Duodenal mucosa (tissue), 2 donors: ENCODE measurements around the gene MOB2.
"Not testable (repeated sequence)": the region's sequence is repeated elsewhere in the genome, so short reads cannot be mapped to it uniquely, and the experiment has no call there.

Experiments
- H3K27ac ChIP-seq: one replicate; pipeline ENCODE4 v1.7.0; 2013; ENCODE audit warnings: low read depth, low read length
- H3K27me3 ChIP-seq, 2 donors: one replicate each; pipeline ENCODE4 v1.7.0; 2013; ENCODE audit warnings: low read length in 2 of 2, control low read depth in 1 of 2; ENCODE audit not compliant: insufficient read depth in 2 of 2, control insufficient read depth in 1 of 2
- H3K36me3 ChIP-seq, 2 donors: one replicate each; pipeline ENCODE4 v1.7.0; 2013; ENCODE audit warnings: low read length in 2 of 2, control low read depth in 1 of 2; ENCODE audit not compliant: insufficient read depth in 2 of 2, control insufficient read depth in 1 of 2
- H3K4me1 ChIP-seq, 2 donors: one replicate each; pipeline ENCODE4 v1.7.0; 2013; ENCODE audit warnings: low read length in 2 of 2, control low read depth in 1 of 2; ENCODE audit not compliant: insufficient read depth in 2 of 2, control insufficient read depth in 1 of 2
- H3K4me3 ChIP-seq, 2 donors: one replicate each; pipeline ENCODE4 v1.7.0; 2013; ENCODE audit warnings: low read length in 2 of 2, low read depth in 1 of 2
- H3K9ac ChIP-seq, 2 donors: one replicate each; pipeline ENCODE4 v1.7.0; 2013; ENCODE audit warnings: low read length in 2 of 2, low read depth in 1 of 2
- H3K9me3 ChIP-seq, 2 donors: one replicate each; pipeline ENCODE4 v1.7.0; 2013; ENCODE audit warnings: low read length in 2 of 2, control low read depth in 1 of 2; ENCODE audit not compliant: control insufficient read depth in 1 of 2

MOB2 gene

GRCh38 chr11:1510928-1511327 is 24.3 kb upstream of the MOB2 start:
- Histone ChIP-seq H3K9ac (no peak overlapping the region), H3K9me3 (no peaks in the 10 kb centered on the region), H3K4me3 (no peak overlapping the region), H3K4me1 (peaks cover 4 to 12% of the 10 kb centered on the region in 2 donors), H3K27me3 (no peaks in the 10 kb centered on the region), H3K27ac (no peak overlapping the region), H3K36me3 (no peaks in the 10 kb centered on the region)

- H3K4me3 ChIP-seq, H3K9ac ChIP-seq, H3K36me3 ChIP-seq, H3K4me1 ChIP-seq, H3K27me3 ChIP-seq, H3K27ac ChIP-seq, H3K9me3 ChIP-seq: not testable (repeated sequence)
These were observed 23.8 kb upstream of the MOB2 start for GRCh38 chr11:1510351-1510750.

DNA sequence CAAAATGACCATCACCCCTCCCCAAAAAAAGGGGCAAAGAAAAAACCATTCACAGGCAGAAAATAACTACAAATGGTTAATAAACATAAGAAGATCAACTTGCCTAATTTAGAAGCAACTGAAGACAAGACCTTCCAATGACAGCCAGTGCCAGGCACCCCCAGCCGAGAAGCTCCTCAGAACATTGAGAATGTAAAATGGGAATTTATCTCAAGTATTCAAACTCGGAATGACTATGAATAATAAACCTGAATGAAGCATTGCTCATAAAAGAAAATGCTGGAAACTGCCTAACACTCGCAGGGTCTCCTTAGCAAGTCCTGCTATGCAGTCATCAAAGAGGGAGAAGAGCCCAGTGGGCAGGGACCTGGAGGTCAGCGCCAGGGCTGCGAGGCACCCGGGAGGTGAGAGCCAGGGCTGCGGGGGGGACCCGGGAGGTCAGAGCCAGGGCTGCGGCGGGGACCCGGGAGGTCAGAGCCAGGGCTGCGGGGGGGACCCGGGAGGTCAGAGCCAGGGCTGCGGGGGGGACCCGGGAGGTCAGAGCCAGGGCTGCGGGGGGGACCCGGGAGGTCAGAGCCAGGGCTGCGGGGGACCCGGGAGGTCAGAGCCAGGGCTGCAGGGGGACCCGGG is 23.2 kb upstream of the MOB2 start:
- Histone ChIP-seq H3K4me3 (no peak overlapping the region), H3K9ac (no peak overlapping the region), H3K4me1 (no peaks in the 10 kb centered on the region), H3K27me3 (no peaks in the 10 kb centered on the region), H3K27ac (no peak overlapping the region), H3K9me3 (no peaks in the 10 kb centered on the region), H3K36me3 (no peaks in the 10 kb centered on the region)

DNA sequence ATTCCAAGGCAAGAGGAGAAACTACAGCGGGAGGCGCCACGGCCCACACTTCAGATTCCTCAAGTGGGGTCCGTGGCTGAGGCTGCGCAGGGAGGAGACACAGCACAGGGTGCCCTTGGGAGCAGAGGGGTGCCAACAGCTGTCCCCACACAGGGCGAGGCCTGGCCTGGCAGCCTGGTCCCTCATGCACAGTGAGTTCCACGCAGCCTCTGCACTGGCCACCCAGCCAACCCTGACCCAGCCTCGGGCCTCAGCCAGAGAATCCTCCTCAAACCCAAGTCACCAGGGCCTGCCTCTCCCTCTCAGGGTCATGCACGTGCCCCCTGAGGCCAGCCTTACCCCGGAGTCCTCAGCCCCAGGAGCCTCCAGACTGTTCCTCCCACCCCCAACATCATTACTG is 22.4 kb upstream of the MOB2 start:
- H3K4me1 ChIP-seq = no peaks in the 10 kb centered on the region
- no peak overlapping the region for H3K9ac ChIP-seq
- no peaks in the 10 kb centered on the region for H3K36me3 ChIP-seq
- H3K9me3 ChIP-seq = no peaks in the 10 kb centered on the region
- no peak overlapping the region for H3K27ac ChIP-seq
- no peak overlapping the region for H3K4me3 ChIP-seq
- H3K27me3 ChIP-seq = no peaks in the 10 kb centered on the region

GRCh38 chr11:1508491-1508891 is 21.9 kb upstream of the MOB2 start:
- no peaks in the 10 kb centered on the region for H3K36me3 ChIP-seq
- H3K9ac ChIP-seq = no peak overlapping the region
- no peak overlapping the region for H3K4me3 ChIP-seq
- H3K27ac ChIP-seq = no peak overlapping the region
- H3K9me3 ChIP-seq = no peaks in the 10 kb centered on the region
- H3K4me1 ChIP-seq = peaks cover 0 to 2% of the 10 kb centered on the region in 2 donors
- no peaks in the 10 kb centered on the region for H3K27me3 ChIP-seq

DNA sequence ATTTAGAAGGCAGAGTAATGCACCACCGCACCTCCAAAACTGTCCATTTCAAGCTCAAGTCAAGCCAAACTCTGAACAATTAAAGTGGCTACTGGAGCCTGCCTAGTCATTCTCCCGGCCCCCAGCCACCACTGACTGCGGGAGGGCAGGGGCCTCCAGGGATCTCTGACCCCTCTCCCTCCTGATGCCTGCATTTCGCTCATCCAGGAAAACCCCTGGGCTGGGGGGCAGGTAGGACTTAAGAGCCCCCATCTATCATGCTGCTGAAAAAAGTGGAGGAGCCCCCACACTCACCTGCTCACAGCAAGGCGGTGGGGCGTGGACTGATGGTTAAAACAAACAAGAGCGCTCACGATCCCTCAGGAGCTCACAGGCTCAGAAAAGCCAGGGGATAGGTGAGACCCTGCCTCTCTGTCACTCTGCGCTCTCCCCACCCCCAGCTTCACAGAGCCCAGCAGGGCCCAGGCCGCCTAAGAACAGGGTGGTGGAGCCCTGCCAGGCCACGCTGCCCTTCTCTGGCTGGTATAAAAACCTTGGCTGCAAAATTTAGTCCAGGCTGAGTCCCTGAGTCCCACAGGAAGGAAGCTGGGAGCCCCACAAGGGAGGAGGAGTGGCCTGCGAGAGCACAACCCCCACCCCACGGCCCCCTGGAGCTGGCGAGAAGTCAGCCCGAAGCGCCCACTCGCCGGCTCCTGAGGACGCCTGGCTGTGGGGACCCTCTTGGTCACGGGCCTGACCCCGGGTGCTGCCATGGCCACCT is 21.0 kb upstream of the MOB2 start:
- no peak overlapping the region for H3K27ac ChIP-seq
- H3K4me1 ChIP-seq = peaks cover 0 to 11% of the 10 kb centered on the region in 2 donors
- H3K9ac ChIP-seq = no peak overlapping the region

GRCh38 chr11:1506981-1507380 is 20.4 kb upstream of the MOB2 start:
- Histone ChIP-seq H3K9ac (no peak overlapping the region), H3K27ac (no peak overlapping the region), H3K4me3 (no peak overlapping the region), H3K4me1 (peaks cover 0 to 11% of the 10 kb centered on the region in 2 donors), H3K9me3 (no peaks in the 10 kb centered on the region), H3K36me3 (no peaks in the 10 kb centered on the region), H3K27me3 (no peaks in the 10 kb centered on the region)

More for the DNA sequence above, 21.0 kb upstream of the MOB2 start:
- Histone ChIP-seq H3K9me3 (no peaks in the 10 kb centered on the region), H3K4me3 (no peak overlapping the region), H3K27me3 (no peaks in the 10 kb centered on the region), H3K36me3 (no peaks in the 10 kb centered on the region)

DNA sequence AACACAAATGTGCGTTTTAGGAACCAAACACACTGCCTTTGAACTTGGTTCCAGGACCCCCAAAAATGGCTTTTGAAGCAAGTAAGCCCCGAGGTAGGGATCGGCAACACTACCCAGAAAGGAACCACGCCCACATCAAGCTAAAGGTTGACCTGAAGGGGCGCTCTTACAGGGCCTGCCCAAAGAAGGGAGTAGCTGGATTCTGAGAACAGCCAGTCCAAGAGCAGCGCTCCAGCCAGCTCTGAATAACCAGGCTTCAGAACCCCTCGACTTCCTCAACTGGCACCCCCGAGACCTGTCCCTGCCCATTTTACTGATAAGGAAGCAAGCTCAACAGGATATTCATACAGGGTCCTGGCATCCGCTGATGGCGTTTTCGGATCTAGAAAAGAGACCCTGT is 18.9 kb upstream of the MOB2 start:
- Histone ChIP-seq H3K36me3 (no peaks in the 10 kb centered on the region), H3K9me3 (no peaks in the 10 kb centered on the region), H3K4me3 (no peak overlapping the region), H3K9ac (no peak overlapping the region), H3K4me1 (peaks cover 0 to 11% of the 10 kb centered on the region in 2 donors), H3K27me3 (no peaks in the 10 kb centered on the region), H3K27ac (no peak overlapping the region)

GRCh38 chr11:1504581-1505290 is 18.2 kb upstream of the MOB2 start:
- Histone ChIP-seq H3K27me3 (no peaks in the 10 kb centered on the region), H3K36me3 (peaks cover under 1 to 3% of the 10 kb centered on the region in 2 donors), H3K4me3 (no peak overlapping the region), H3K9me3 (no peaks in the 10 kb centered on the region), H3K4me1 (peaks cover 0 to 11% of the 10 kb centered on the region in 2 donors), H3K27ac (no peak overlapping the region), H3K9ac (no peak overlapping the region)

GRCh38 chr11:1504138-1504537 is 17.6 kb upstream of the MOB2 start:
- Histone ChIP-seq H3K36me3 (peaks cover 6 to 9% of the 10 kb centered on the region in 2 donors), H3K9ac (no peak overlapping the region), H3K27ac (no peak overlapping the region), H3K4me3 (no peak overlapping the region), H3K4me1 (peaks cover 0 to 11% of the 10 kb centered on the region in 2 donors), H3K9me3 (no peaks in the 10 kb centered on the region), H3K27me3 (no peaks in the 10 kb centered on the region)
